GM12878 (cell line): Measurements from ENCODE around the gene NCAPH2. TPM values are rescaled to one million over a fixed set of nuclear protein-coding genes. Genes with fewer than 3 reads are reported as not detected.

Source experiments
- ATAC-seq: fragments of 200-7000 bp; cut with Tn5 transposase; 3 replicates; pipeline ENCODE4 v1.9.1; 2020; ENCODE audit warnings: mild to moderate bottlenecking, moderate library complexity
- BruUV-seq: library from RNA; stranded (reverse); fragments of 400-500 nt; replicated peaks from 2 replicates; lab custom pipeline; 2021; lab: Mats Ljungman, UMichigan
- CTCF ChIA-PET: fragments of 300-600 bp; sonication (Branson Sonifier 250); formaldehyde crosslinking; extraction: SDS; loops from one replicate; lab custom pipeline; 2021; ENCODE audit warnings: inconsistent platforms; lab: Yijun Ruan, JAX
- POLR2A ChIA-PET: fragments of 350-600 bp; formaldehyde crosslinking; extraction: SDS; loops from one replicate; lab custom pipeline; 2021; ENCODE audit warnings: inconsistent platforms; lab: Charles Lee
- RAD21 ChIA-PET: fragments of 300-600 bp; sonication (Branson Sonifier 250); formaldehyde crosslinking; loops from one replicate; lab custom pipeline; 2023; ENCODE audit warnings: antibody characterized with exemption; ENCODE audit not compliant: unreplicated experiment; lab: Charles Lee
- SMC1A ChIA-PET: fragments of 300-600 bp; sonication (Branson Sonifier 250); formaldehyde crosslinking; loops from one replicate; lab custom pipeline; 2023; ENCODE audit not compliant: unreplicated experiment, uncharacterized antibody; lab: Charles Lee
- DNase-seq: peaks from one replicate; pipeline ENCODE4 v3.0.0-alpha.2; 2011; ENCODE audit warnings: low read depth, low spot score
- FAIRE-seq: peaks from 3 replicates; lab custom pipeline; 2011; peaks lifted over from hg19 to GRCh38; lab: Jason Lieb, UNC
- H2AFZ ChIP-seq: 2 replicates; pipeline ENCODE4 v1.6.0; 2011; ENCODE audit warnings: low read depth, low read length, control low read depth; ENCODE audit not compliant: control insufficient read depth
- H3K27ac ChIP-seq: 2 replicates; pipeline ENCODE4 v1.5.1; 2011; ENCODE audit warnings: control low read depth; ENCODE audit not compliant: control insufficient read depth, insufficient read depth
- H3K27me3 ChIP-seq, 2 experiments: replicated peaks in 1 of 2; 2 replicates each; pipeline versions ENCODE4 v1.6.0 to v1.6.1; 2011; ENCODE audit warnings: low read length in 1 of 2; ENCODE audit not compliant: control insufficient read depth in 2 of 2, insufficient read depth in 2 of 2
- H3K36me3 ChIP-seq, 2 experiments: 2 replicates each; pipeline ENCODE4 v1.5.1; 2011; ENCODE audit warnings: low read length in 1 of 2; ENCODE audit not compliant: control insufficient read depth in 2 of 2, insufficient read depth in 2 of 2
- H3K4me1 ChIP-seq: 2 replicates; pipeline ENCODE4 v1.6.1; 2011; ENCODE audit warnings: mild to moderate bottlenecking, low read length, moderate library complexity, mixed read lengths; ENCODE audit not compliant: control insufficient read depth, insufficient read depth
- H3K4me2 ChIP-seq: 2 replicates; pipeline ENCODE4 v1.6.0; 2011; ENCODE audit warnings: control low read depth; ENCODE audit not compliant: control insufficient read depth, insufficient read depth
- H3K4me3 ChIP-seq: fragments of 200-600 bp; sonication (generic); 2 replicates; pipeline ENCODE4 v1.5.1; 2016
- H3K79me2 ChIP-seq: 2 replicates; pipeline ENCODE4 v1.6.0; 2011; ENCODE audit warnings: low read length; ENCODE audit not compliant: control insufficient read depth, insufficient read depth
- H3K9ac ChIP-seq: 2 replicates; pipeline ENCODE4 v1.8.0; 2011; ENCODE audit warnings: low read length, control low read depth, mixed read lengths; ENCODE audit not compliant: control insufficient read depth, insufficient read depth
- H3K9me3 ChIP-seq: replicated peaks from 3 replicates; pipeline ENCODE4 v1.5.1; 2011; ENCODE audit warnings: mild to moderate bottlenecking, low read length; ENCODE audit not compliant: control insufficient read depth, insufficient read depth
- H4K20me1 ChIP-seq: 2 replicates; pipeline ENCODE4 v1.6.0; 2011; ENCODE audit not compliant: control insufficient read depth, insufficient read depth
- SMARCA5 ChIP-seq: fragments of 450-650 bp; IDR thresholded peaks from 2 replicates; pipeline ENCODE4 v1.6.1; 2017; ENCODE audit warnings: mild to moderate bottlenecking
- whole genome bisulfite sequencing: methylation state at CpG from one replicate; pipeline ENCODE4 v1.1.6; 2016; ENCODE audit warnings: low lambda C conversion rate; ENCODE audit not compliant: insufficient replicate concordance, insufficient coverage; ENCODE audit errors: missing lambda C conversion rate; 5-methylcytosine and 5-hydroxymethylcytosine counted together
- in situ Hi-C: fragments of 300-500 bp; cut with MboI; formaldehyde crosslinking; loops from 9 replicates; pipeline ENCODE4 v1.14.3; 2018; ENCODE audit warnings: mixed read lengths
- intact Hi-C: fragments of 100-400 bp; cut with micrococcal nuclease; formaldehyde crosslinking; loops from one replicate; pipeline ENCODE4 v1.14.2; 2022; ENCODE audit not compliant: unreplicated experiment
- polyA plus RNA-seq, 11 experiments: library from polyadenylated mRNA; depleted of rRNA in 4 of 11; unstranded in 6 of 11; stranded (reverse) in 5 of 11; fragments of >200 nt; fragmentation: Nextera tagmentation in 4 of 11; fragmentation: Illumina TruSeq in 1 of 11; extraction: Ambion mirVana in 4 of 11; extraction: Trizol in 1 of 11; gene quantifications; 1 replicate in 1 of 11; 2 replicates in 10 of 11; pipeline versions ENCODE4 v1.2.1 to v1.2.3, GENCODE V29; 2011 to 2016; ENCODE audit warnings: inconsistent platforms in 2 of 11, missing spikeins in 2 of 11, low read depth in 1 of 11
- total RNA-seq, 4 experiments: library from RNA; depleted of rRNA in 3 of 4; stranded (reverse); fragments of >200 nt in 3 of 4; fragmentation: Illumina TruSeq in 1 of 4; extraction: Trizol in 1 of 4; gene quantifications; 2 replicates each; pipeline versions ENCODE4 v1.2.1 to v1.2.3, GENCODE V29; 2013 to 2021
- TF ChIP-seq, protein P1 (sequence below): fragments of 450-650 bp; IDR thresholded peaks from 2 replicates; pipeline ENCODE4 v1.6.1; 2017; ENCODE audit warnings: mild to moderate bottlenecking
- TF ChIP-seq, protein P2 (sequence below): IDR thresholded peaks from 2 replicates; pipeline ENCODE4 v1.6.1; 2012; ENCODE audit warnings: low read depth, low read length, improper control_type of control experiment

The NCAPH2 gene
- total and polyA plus RNA-seq, 10 of the 15 experiments (the other 5 are each of a cell fraction or from before 2014, with no cell fraction given) = 5.0 to 110 (median 59.9) TPM

DNA sequence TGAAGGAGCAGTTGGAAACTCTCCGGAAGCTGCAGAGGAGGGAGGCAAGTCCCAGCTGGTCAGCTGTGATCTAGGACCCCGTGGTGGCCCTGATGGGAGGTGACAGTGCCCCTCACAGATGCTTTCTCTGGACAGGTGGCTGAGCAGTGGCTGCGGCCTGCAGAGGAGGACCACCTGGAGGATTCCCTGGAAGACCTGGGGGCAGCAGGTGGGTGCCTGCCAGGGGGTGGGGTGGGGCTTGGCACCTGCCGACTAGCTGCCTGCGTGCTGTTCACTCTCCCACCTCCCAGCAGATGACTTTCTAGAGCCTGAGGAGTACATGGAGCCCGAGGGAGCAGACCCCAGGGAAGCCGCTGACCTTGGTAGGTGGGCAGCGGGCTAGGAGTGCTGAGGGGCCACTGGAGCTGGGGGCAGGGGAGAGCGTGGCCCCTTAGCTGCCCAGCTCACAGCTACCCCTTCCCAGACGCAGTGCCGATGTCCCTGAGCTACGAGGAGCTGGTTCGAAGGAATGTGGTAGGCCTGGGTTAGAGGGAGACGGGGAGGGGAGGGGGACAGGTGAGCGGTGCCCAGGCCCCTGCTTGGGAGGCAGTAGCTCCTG, 14.3 kb downstream of the NCAPH2 start:
- no TSS peak for BruUV-seq
- DNase-seq (no peak), ATAC-seq (no peak), FAIRE-seq (no peak)
- no peak overlapping the region for H2AFZ ChIP-seq
- WGBS = 97% methylated on average over 13 of the region's 15 CpGs
- H3K4me3 ChIP-seq = no peak overlapping the region
- in situ Hi-C loops = no loop called here
- H3K9me3 ChIP-seq = no peaks in the 10 kb centered on the region
- intact Hi-C loops = no loop called here
- TF ChIP-seq SMARCA5 = no peak
- TF ChIP-seq, protein P1, sequence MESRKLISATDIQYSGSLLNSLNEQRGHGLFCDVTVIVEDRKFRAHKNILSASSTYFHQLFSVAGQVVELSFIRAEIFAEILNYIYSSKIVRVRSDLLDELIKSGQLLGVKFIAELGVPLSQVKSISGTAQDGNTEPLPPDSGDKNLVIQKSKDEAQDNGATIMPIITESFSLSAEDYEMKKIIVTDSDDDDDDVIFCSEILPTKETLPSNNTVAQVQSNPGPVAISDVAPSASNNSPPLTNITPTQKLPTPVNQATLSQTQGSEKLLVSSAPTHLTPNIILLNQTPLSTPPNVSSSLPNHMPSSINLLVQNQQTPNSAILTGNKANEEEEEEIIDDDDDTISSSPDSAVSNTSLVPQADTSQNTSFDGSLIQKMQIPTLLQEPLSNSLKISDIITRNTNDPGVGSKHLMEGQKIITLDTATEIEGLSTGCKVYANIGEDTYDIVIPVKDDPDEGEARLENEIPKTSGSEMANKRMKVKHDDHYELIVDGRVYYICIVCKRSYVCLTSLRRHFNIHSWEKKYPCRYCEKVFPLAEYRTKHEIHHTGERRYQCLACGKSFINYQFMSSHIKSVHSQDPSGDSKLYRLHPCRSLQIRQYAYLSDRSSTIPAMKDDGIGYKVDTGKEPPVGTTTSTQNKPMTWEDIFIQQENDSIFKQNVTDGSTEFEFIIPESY = no peak
- TF ChIP-seq, protein P2, sequence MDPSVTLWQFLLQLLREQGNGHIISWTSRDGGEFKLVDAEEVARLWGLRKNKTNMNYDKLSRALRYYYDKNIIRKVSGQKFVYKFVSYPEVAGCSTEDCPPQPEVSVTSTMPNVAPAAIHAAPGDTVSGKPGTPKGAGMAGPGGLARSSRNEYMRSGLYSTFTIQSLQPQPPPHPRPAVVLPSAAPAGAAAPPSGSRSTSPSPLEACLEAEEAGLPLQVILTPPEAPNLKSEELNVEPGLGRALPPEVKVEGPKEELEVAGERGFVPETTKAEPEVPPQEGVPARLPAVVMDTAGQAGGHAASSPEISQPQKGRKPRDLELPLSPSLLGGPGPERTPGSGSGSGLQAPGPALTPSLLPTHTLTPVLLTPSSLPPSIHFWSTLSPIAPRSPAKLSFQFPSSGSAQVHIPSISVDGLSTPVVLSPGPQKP = no peak
- ChIA-PET RAD21 (interaction anchor here (1.2 to 4.4 kb wide), 2 partner anchors 13 to 99 kb away, joined by 3 to 64 read pairs; partner anchors contain the start of genes LMF2 and NCAPH2), POLR2A (interaction anchor here (4.9 kb wide), 1 partner anchor 13 kb away, joined by 84 read pairs; the partner anchor contains the start of genes LMF2 and NCAPH2), SMC1A (interaction anchor here (1.2 kb wide), 1 partner anchor 13 kb away, joined by 3 read pairs; no protein-coding TSS in a partner anchor), CTCF (interaction anchor here (1.5 kb wide), 1 partner anchor 13 kb away, joined by 4 read pairs; no protein-coding TSS in a partner anchor)
- no peak overlapping the region for H3K27ac ChIP-seq
- H3K4me2 ChIP-seq = no peak overlapping the region
- no peak overlapping the region for H3K9ac ChIP-seq
- peaks cover 27% of the 10 kb centered on the region for H3K79me2 ChIP-seq
- peaks cover 4% of the 10 kb centered on the region for H3K4me1 ChIP-seq
- no peaks in the 10 kb centered on the region for H4K20me1 ChIP-seq
- peaks cover 5 to 45% of the 10 kb centered on the region in 2 experiments; a peak in 3 of 4 replicates for H3K36me3 ChIP-seq
- H3K27me3 ChIP-seq = no peaks in the 10 kb centered on the region
